HG02852 (cell line): ENCODE data around the gene CCDC192.
A peak's percentile ranks its signal among the peaks of the same experiment; 100 is the strongest.

ENCODE experiments used
- ATAC-seq: cut with Tn5 transposase; IDR thresholded peaks from one replicate; pipeline ENCODE4 v1.9.1; 2021; ENCODE audit warnings: mild to moderate bottlenecking, moderate library complexity; ENCODE audit not compliant: unreplicated experiment

Gene CCDC192

GRCh38 chr5:127911619-127912018, 208.4 kb downstream of the CCDC192 start:
- no peak for ATAC-seq

- ATAC-seq, result no peak
These were observed 209.2 kb downstream of the CCDC192 start for GRCh38 chr5:127912411-127912810.

GRCh38 chr5:127916885-127917573, 213.8 kb downstream of the CCDC192 start:
- ATAC-seq, result no peak

GRCh38 chr5:127919006-127919796, 216.0 kb downstream of the CCDC192 start:
- no peak for ATAC-seq

GRCh38 chr5:127919818-127920217, 216.6 kb downstream of the CCDC192 start:
- no peak for ATAC-seq

GRCh38 chr5:127920936-127921335, 217.7 kb downstream of the CCDC192 start:
- ATAC-seq, result no peak

GRCh38 chr5:127922603-127923002, 219.4 kb downstream of the CCDC192 start:
- ATAC-seq, result no peak

- ATAC-seq, result peak; percentile 38
These were observed 220.8 kb downstream of the CCDC192 start for GRCh38 chr5:127923804-127924570.

GRCh38 chr5:127924606-127925005, 221.4 kb downstream of the CCDC192 start:
- no peak for ATAC-seq

- ATAC-seq, result no peak
These were observed 222.7 kb downstream of the CCDC192 start for GRCh38 chr5:127925916-127926315.

GRCh38 chr5:127926974-127927373, 223.8 kb downstream of the CCDC192 start:
- no peak for ATAC-seq

GRCh38 chr5:127928053-127928452, 224.9 kb downstream of the CCDC192 start:
- ATAC-seq, result no peak

GRCh38 chr5:127930311-127930710, 227.1 kb downstream of the CCDC192 start:
- ATAC-seq, result no peak

GRCh38 chr5:127931396-127931795, 228.2 kb downstream of the CCDC192 start:
- no peak for ATAC-seq

GRCh38 chr5:127933348-127933747, 230.2 kb downstream of the CCDC192 start:
- no peak for ATAC-seq

GRCh38 chr5:127934791-127935256, 231.6 kb downstream of the CCDC192 start:
- no peak for ATAC-seq

- ATAC-seq, result no peak
These were observed 232.2 kb downstream of the CCDC192 start for GRCh38 chr5:127935398-127935797.

GRCh38 chr5:127936439-127936972, 233.3 kb downstream of the CCDC192 start:
- ATAC-seq, result no peak

GRCh38 chr5:127938746-127939145, 235.6 kb downstream of the CCDC192 start:
- no peak for ATAC-seq

- ATAC-seq, result no peak
These were observed 237.7 kb downstream of the CCDC192 start for GRCh38 chr5:127940854-127941253.

GRCh38 chr5:127941646-127942045, 238.5 kb downstream of the CCDC192 start:
- ATAC-seq, result no peak
